Stimulated activated CD8-positive, alpha-beta memory T cell treated with anti-CD3 and anti-CD28 coated beads, Interleukin-7, amount 100 ng/mL, for 24 hours (primary cell): ENCODE measurements around the gene SLC34A1.
"Not testable (repeated sequence)": the region's sequence is repeated elsewhere in the genome, so short reads cannot be mapped to it uniquely, and the experiment has no call there.

ENCODE experiments used
- DNase-seq: peaks from one replicate; pipeline ENCODE4 v3.0.0-alpha.2; 2020; ENCODE audit warnings: low read depth

SLC34A1 gene

DNA sequence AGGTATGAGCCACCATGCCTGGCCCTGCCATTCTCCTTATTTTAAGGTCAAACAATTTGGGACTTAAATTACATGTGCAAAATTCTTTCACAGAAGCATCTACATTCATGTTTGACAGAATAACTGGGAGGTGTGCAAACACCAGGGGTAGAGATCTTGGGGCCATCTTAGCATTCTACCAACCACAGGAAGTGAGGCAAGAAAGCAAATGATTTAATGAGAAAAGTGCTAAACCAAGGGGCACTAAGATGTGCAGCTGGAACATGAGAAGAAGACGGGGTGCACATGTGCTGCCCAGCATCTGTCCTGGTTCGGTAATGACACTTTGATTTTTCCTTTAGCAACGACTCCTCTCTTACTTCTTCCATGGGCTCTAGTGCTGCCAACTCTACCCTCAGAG lies 26.3 kb downstream of the SLC34A1 start:
- DNase-seq = no peak

GRCh38 chr5:177412603-177413233 lies 28.5 kb downstream of the SLC34A1 start:
- DNase-seq = no peak

GRCh38 chr5:177414481-177414880 lies 30.2 kb downstream of the SLC34A1 start:
- DNase-seq = no peak

DNA sequence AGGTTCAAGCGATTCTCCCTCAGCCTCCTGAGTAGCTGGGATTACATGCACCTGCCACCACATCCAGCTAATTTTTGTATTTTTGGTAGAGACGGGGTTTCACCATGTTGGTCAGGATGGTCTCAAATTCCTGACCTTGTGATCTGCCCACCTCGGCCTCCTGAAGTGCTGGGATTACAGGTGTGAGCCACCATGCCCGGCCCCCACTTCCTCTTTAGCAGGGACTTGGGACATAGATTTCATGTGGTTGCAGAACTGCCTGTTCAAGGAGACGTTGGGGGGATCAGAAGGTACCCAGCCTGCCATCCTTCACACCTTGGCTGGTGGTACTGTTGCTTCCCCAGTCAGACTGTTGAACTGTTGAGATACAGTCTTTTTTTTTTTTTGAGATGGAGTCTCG lies 32.8 kb downstream of the SLC34A1 start:
- not testable (repeated sequence) for DNase-seq

DNA sequence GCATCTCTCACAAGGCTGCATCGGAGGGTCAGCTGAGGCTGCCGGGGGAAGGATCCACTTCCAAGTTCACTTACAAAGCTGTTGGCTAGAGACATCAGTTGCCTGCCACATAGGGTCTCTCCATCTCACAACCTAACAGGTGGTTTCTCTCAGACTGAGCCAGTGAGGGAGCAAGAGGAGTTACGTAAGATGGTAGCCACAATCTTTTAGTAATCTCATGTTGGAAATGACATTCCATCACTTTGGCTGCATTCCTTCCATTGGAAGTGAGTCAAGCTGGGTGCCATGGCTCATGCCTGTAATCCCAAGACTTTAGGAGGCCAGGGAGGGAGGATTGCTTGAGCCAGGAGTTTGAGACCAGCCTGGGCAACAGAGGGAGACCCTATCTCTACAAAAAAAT lies 34.8 kb downstream of the SLC34A1 start:
- no peak for DNase-seq

- not testable (repeated sequence) for DNase-seq
These were observed 36.2 kb downstream of the SLC34A1 start for GRCh38 chr5:177420472-177420871.

- DNase-seq = no peak
These were observed 37.0 kb downstream of the SLC34A1 start for GRCh38 chr5:177421062-177421798.

- no peak for DNase-seq
These were observed 39.4 kb downstream of the SLC34A1 start for GRCh38 chr5:177423671-177424070.

- no peak for DNase-seq
These were observed 41.1 kb downstream of the SLC34A1 start for GRCh38 chr5:177425196-177425800.

- DNase-seq = peak; percentile 99
These were observed 41.7 kb downstream of the SLC34A1 start for GRCh38 chr5:177425801-177426565.

DNA sequence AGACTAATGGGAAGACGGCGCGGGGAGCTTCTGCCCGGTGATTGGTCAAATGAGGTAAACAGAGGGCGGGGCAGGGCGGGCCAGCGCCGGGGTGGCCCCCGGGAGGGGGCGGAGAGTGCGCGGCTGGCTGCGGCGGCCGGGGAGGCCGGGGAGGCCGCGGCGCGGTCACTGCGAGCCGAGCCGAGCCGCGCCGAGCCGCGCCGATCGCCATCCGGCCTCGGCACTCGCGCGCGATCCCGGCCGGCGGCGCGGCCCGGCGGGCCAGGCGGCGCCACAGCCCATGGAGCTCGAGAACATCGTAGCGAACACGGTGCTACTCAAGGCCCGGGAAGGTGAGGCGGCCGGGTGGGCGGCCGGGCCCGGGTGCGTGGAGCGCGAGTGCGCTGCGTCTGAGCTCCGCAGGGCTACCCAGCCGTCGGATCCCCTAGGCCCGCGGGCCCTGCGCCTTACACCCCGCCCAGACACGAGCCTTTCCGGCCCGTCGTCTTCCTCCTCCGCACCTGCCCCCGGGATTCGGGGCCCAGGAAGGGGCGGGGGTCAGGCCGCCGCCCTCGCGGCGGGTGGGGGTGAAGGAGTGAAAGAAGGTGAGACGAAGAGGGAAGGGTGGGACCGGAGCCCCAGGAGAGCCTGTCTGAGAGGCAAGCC lies 42.5 kb downstream of the SLC34A1 start, which contains the start of gene GRK6:
GRK6 (plus strand) TSS at position 111 of the 645 bp plus-strand sequence; CDS start at position 281, 170 bp downstream.
- no peak for DNase-seq

- no peak for DNase-seq
These were observed 43.1 kb downstream of the SLC34A1 start for GRCh38 chr5:177427211-177427822.

DNA sequence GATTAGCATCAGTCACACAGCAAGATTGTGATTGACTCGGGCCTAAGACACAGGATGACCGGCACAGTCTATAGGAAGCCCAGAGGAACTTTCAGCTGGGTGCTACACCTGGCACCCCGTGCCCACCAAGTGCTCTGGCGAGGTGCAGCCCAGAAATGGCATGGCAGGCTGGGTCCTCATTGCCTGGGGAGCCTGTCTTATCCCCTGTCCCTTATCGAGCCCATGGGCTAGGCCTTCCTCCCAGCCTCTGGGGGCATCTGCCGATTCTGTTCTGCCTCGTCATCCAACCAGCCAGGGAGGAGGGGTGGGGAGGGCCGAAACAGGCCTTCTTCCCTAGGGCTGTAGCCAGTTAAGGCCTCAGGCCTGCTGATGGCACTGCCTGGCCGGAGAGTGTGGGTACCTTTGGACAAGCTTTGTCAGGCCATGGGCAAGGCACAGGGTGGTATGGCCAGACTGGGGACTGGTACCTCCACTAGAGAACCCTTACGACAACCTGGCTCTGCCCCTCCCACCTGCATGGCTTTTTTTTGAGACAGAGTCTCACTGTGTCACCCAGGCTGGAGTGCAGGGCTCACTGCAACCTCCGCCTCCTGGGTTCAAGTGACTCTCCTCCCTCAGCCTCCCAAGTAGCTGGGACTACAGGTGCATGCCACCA lies 43.8 kb downstream of the SLC34A1 start:
- DNase-seq = no peak

GRCh38 chr5:177428574-177429217 lies 44.5 kb downstream of the SLC34A1 start:
- no peak for DNase-seq

- DNase-seq = peak; percentile 66
These were observed 45.2 kb downstream of the SLC34A1 start for GRCh38 chr5:177429248-177430040.

DNA sequence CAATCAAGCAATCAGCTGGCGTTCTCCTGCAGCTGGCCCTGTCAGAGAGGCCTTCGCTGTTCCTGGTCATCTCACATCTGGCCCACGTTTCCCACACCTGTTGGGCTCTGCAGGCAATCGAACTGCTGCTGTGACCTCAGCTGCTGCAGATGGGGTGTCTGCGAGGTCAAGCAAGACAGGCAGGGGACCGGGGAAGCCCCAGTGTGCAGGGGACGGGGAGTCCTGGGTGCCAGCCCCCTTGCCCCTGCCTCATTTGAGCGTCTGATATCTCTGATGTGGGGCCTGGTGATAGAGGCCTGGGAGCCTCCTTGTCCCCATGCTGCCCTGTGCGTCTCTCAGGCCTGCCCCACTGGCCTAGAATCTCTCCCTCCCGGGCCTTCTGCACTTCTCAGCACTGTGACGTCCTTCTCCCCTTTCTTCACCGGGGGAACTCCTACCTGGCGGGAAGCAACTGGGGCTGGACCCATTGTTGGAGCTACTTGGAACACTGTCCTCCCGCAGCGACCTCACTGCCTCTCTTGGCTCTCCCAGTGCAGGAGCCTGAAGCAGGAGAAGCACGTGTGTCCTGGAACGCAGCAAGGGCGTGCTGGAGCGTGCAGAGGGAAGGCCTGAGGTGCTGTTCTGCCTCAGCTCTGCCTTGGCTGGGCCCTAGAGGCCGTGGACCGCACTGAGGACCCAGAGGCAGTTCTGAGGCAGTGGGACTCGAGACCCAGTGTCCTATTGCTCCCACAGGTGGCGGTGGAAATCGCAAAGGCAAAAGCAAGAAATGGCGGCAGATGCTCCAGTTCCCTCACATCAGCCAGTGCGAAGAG lies 46.1 kb downstream of the SLC34A1 start:
- DNase-seq = no peak

DNA sequence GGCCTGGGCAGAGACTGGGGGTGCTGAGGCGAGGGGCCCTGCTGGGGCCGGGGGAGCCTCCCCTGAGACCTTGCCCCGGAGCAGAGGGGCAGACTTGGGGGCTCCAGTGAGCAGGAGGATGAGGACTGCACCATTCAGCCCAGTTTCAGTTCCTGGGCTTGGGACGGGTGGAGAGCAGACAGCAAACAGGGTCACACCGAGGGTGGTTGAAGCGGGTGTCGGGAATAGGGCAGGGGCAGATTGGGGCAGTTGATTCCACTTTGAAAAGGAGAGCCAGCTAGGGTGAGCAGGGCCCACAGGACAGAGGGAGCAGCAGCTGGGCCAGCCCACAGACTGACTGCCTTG lies 46.7 kb downstream of the SLC34A1 start:
- DNase-seq = no peak

GRCh38 chr5:177431317-177432142 lies 47.3 kb downstream of the SLC34A1 start:
- DNase-seq = peak; percentile 60
